ENCODE results near the gene SLC36A3.

SLC36A3 gene

GRCh38 chr5:151298063-151298855 lies 5.3 kb downstream of the SLC36A3 start:
- DNase-seq (ENCODE audit: low spot score) = no peak

DNA sequence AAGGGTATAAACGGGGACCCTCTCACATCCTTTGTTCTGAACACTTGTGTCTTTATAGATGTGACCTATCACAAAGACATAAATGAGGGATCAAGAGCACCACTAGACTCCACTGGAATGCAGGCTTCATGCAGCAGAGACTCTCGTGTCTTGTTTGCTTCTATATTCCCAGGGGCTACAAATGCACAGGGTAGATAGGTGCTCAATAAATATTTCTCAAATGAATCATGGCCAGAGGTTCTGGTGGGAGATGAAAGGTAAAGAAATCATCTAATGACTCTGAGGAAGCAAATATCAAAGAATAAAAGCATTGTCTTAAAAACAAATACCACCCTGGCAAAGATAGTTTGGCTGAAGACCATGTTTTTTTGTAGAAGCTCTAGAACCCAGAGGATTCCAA lies 6.6 kb downstream of the SLC36A3 start:
- no peak for DNase-seq (ENCODE audit: low spot score)

DNA sequence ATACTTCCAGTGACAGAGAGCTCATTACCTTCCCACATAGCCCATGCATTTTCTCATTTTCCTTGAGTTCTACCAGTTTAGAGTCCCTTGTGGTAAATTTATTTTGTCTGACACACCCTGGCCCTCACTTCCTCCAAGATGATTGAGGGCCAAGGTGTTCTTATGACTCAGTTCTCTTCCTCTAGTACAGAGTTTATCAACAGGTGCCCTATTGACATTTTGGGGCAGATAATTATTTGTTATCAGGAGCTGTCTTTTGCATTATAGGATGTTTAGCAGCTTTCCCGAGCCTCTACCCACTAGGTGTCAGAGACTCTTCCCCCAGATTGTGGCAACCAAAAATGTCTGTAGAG lies 7.1 kb downstream of the SLC36A3 start:
- no peak for DNase-seq (ENCODE audit: low spot score)

- DNase-seq (ENCODE audit: low spot score) = no peak
Measured at GRCh38 chr5:151295791-151296477, 7.6 kb downstream of the SLC36A3 start.

- no peak for DNase-seq (ENCODE audit: low spot score)
Measured at GRCh38 chr5:151295138-151295537, 8.4 kb downstream of the SLC36A3 start.

DNA sequence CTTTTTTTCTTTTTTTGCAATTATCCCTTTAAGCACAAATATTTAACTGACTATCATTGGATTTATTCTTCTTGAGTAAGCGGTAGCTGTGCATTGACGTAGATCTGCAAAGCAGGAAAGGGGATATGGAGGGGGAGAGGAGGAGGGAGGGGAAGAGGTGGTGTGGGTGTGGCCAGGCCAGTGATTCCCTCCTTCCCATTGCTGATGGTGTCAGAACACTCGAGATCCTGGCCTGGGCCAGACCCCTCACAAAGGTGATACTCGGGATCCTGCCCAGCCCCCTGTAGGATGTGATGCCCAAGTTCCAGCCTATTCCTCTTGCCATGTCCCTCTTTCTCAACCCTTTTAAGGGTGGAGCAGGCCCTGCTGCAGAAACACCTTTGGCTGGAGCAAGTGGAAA lies 9.9 kb downstream of the SLC36A3 start:
- no peak for DNase-seq (ENCODE audit: low spot score)

- no peak for DNase-seq (ENCODE audit: low spot score)
Measured at GRCh38 chr5:151288180-151288579, 15.4 kb downstream of the SLC36A3 start.

- DNase-seq (ENCODE audit: low spot score) = no peak
Measured at GRCh38 chr5:151286246-151286645, 17.3 kb downstream of the SLC36A3 start.

- DNase-seq (ENCODE audit: low spot score) = no peak
Measured at GRCh38 chr5:151285683-151286082, 17.9 kb downstream of the SLC36A3 start.

- DNase-seq (ENCODE audit: low spot score) = no peak
Measured at GRCh38 chr5:151284392-151284967, 19.1 kb downstream of the SLC36A3 start.

- DNase-seq (ENCODE audit: low spot score) = no peak
Measured at GRCh38 chr5:151283120-151283825, 20.3 kb downstream of the SLC36A3 start.

DNA sequence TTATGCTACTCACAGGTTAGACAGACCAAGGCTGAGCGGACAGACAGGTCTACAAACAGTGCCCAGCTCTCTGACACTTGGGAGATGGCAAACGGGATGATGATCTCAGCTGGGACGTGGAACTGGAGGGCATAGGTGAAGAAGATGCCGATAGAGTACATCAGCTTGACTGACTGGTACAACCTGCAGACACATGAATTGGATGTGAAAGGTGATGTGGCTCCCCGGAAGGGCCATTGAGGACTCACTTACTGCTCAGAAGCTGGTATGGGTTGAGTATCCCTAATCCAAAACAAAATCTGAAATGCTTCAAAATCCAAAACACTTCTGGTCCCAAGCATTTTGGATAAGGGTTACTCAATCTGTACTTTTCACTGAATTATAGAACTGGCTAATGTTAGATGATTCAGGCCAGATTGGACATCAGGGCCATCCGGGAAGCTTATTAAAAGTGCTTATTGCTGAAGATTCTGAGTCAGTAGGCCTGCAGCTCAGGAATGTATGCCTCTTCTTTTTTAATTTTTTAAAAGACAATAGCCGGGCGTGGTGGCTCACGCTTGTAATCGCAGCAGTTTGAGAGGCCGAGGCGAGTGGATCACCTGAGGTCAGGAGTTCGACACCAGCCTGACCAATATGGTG lies 22.4 kb downstream of the SLC36A3 start:
- no peak for DNase-seq (ENCODE audit: low spot score)

- no peak for DNase-seq (ENCODE audit: low spot score)
Measured at GRCh38 chr5:151280443-151280842, 23.1 kb downstream of the SLC36A3 start.

GRCh38 chr5:151278845-151279244 lies 24.7 kb downstream of the SLC36A3 start:
- no peak for DNase-seq (ENCODE audit: low spot score)

DNA sequence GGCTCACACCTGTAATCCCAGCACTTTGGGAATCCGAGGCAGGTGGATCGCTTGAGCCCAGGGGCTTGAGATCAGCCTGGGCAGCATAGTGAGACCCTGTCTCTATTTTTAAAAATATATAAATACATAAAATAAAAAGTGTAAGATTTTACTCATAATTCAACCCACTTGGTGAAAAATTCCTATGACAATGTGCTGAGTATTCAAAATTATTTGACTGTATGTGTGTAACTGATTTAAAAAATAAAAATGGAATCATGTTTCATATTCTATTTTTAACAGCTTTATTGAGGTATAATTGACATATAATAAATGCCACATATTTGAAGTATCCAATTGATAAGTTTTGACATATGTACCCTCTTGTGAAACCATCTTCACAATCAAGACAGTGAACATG lies 27.8 kb downstream of the SLC36A3 start:
- DNase-seq (ENCODE audit: low spot score) = no peak

DNA sequence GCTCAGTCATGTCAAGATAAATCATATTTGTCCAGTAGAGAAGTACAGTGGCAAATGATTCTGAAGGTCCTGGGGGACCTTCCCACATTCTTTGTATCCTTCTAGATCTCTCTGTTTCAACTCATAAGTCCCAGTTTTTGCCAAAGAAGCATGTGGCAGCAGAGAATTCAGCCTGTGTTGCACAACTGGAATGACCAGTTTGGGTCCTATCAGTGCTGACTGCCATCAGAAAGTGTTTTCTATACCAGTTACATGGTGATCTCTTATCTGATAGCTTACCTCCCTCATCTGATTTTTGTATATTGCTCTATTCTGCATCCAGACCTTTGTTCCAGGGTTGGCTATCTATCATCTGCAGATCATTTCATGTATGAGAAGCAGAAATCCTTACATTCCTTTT lies 28.9 kb downstream of the SLC36A3 start:
- DNase-seq (ENCODE audit: low spot score) = no peak

DNA sequence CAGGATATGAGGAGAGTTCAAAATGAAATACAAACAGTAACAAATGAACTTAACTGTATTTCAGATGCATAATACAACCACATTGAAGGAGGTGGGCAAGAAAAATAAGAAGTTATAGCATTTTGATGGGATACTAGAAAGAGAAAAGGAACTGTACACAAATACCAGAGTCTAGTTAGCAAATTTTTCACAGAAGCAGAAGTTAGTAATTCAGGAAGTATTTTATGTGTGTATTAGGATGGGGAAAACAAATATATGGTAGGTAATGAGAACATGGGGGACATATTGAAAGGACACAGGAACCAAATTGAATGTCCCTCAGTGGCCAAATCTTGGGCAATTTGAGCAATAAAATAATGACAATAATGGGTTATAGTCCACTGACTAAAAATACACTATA lies 32.2 kb downstream of the SLC36A3 start:
- no peak for DNase-seq (ENCODE audit: low spot score)

DNA sequence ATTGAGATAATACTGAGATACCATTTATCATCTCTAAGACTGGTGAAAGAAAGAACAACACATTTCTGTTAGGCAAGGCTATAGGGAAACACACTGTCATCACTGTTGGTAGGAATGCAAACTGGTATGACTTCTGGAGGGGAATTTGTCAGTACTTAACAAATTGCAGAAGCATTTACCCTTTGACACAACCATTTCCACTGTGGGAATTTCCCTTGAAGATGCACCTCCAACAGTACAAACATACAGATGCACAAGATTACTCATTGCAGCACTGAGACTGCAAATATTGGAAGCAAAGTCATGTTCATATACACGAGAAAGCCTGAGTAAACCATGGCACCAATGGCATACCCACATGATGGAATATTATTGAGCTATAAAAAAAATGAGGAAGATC lies 33.0 kb downstream of the SLC36A3 start:
- DNase-seq (ENCODE audit: low spot score) = no peak

DNA sequence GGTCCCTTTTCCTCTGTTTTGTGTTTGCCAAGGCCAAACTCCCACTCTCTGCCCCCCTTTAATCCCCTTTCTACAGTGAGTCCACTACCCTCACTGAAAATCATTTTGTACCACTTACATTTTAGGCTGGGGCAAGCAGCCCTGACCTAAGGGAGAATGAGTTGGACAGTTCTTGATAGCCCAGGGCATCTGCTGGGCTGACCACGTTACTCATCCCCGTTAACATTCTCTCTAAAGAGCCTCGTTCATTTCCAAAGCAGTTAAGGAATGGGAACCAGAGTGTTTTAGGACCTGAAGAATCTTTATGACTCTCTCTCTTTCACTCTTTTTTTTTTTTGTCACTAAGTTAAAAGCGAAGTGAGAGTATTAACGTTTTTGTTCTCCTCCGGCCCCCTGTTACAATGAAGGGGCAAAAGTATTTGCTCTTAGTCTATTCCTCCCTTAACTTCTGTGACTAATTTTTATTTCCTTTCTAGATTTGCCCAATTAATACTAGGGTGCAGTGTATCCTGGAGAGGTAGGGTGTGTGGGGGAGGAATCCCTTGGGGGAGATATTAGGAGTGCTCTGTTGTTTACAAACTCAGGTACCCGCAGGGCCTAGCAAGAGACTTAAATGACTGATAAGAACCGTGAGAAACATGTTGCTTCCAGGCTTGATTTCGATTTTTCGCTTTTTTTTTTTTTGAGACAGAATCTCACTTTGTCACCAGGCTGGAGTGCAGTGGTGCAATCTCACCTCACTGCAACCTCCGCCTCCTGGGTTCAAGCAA lies 35.9 kb downstream of the SLC36A3 start:
- DNase-seq (ENCODE audit: low spot score) = no peak

DNA sequence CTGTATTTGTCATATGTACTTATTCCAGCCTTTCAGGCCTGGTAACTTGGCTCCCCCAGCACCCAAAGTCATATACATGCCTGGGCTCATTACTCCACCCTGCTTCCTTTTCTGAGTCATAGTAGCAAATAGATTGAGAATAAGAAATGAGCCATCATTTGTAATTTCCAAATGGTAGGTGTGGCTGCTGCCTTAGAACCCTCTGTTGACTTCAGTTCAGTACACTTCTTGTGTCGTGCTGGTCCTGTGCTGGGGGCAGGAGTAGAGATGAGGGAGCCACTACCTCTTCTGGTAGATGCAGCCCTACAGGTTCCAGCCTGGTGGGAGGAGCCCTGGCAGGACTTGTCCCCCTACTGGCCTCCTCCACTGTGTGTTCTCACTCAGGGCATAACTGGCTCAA lies 39.5 kb downstream of the SLC36A3 start:
- DNase-seq (ENCODE audit: low spot score) = no peak

- no peak for DNase-seq (ENCODE audit: low spot score)
Measured at GRCh38 chr5:151262532-151262931, 41.0 kb downstream of the SLC36A3 start.

GRCh38 chr5:151259931-151260330 lies 43.6 kb downstream of the SLC36A3 start:
- DNase-seq (ENCODE audit: low spot score) = no peak

Measured in HuH-7.5 (cell line).